MCF 10A (cell line): ENCODE results near the gene FAM20B. TPM values are rescaled to one million over a fixed set of nuclear protein-coding genes. Genes with fewer than 3 reads are reported as not detected.

Experiments used
- BruUV-seq: library from RNA; stranded (reverse); fragments of 400-500 nt; replicated peaks from 2 replicates; lab custom pipeline; 2021; lab: Mats Ljungman, UMichigan
- CTCF ChIA-PET: fragments of 300-600 bp; sonication (Branson Sonifier 250); formaldehyde crosslinking; extraction: SDS; loops from one replicate; lab custom pipeline; 2021; ENCODE audit warnings: antibody characterized with exemption, inconsistent platforms; lab: Yijun Ruan, JAX
- POLR2A ChIA-PET: fragments of 300-600, 350-650 bp; sonication (Branson Sonifier 250); formaldehyde crosslinking; extraction: SDS; loops from one replicate; lab custom pipeline; 2020; ENCODE audit warnings: antibody characterized with exemption, inconsistent platforms; lab: Yijun Ruan, JAX
- DNase-seq: peaks from one replicate; pipeline ENCODE4 v3.0.0-alpha.2; 2018; ENCODE audit not compliant: unreplicated experiment
- H3K27ac Mint-ChIP-seq: one replicate; pipeline ENCODE4 v1.8.0; 2022; ENCODE audit warnings: mild to moderate bottlenecking, low read depth, mixed read lengths; ENCODE audit not compliant: unreplicated experiment
- H3K27me3 Mint-ChIP-seq: one replicate; pipeline ENCODE4 v1.8.0; 2022; ENCODE audit warnings: mixed read lengths; ENCODE audit not compliant: insufficient read depth, unreplicated experiment
- H3K36me3 Mint-ChIP-seq: one replicate; pipeline ENCODE4 v1.8.0; 2022; ENCODE audit warnings: mild to moderate bottlenecking, moderate library complexity, mixed read lengths; ENCODE audit not compliant: insufficient read depth, unreplicated experiment
- H3K4me1 Mint-ChIP-seq: one replicate; pipeline ENCODE4 v1.8.0; 2022; ENCODE audit warnings: mixed read lengths; ENCODE audit not compliant: insufficient read depth, unreplicated experiment
- H3K4me3 Mint-ChIP-seq: one replicate; pipeline ENCODE4 v1.8.0; 2022; ENCODE audit warnings: mild to moderate bottlenecking, moderate library complexity, mixed read lengths; ENCODE audit not compliant: unreplicated experiment
- H3K9me3 Mint-ChIP-seq: one replicate; pipeline ENCODE4 v1.8.0; 2022; ENCODE audit warnings: mixed read lengths; ENCODE audit not compliant: unreplicated experiment
- CTCF ChIP-seq: fragments of 200-600 bp; IDR thresholded peaks from one replicate; pipeline ENCODE4 v1.8.0; 2022; ENCODE audit warnings: antibody characterized with exemption, mild to moderate bottlenecking; ENCODE audit not compliant: unreplicated experiment
- intact Hi-C: fragments of 100-400 bp; cut with micrococcal nuclease; formaldehyde crosslinking; loops from 2 replicates; pipeline ENCODE4 v1.14.1; 2022
- total RNA-seq: library from RNA; stranded (reverse); gene quantifications from 2 replicates; pipeline ENCODE4 v1.2.3, GENCODE V29; 2022

FAM20B gene
- total RNA-seq, 1 experiment from 2014 or later: 45.0 TPM

DNA sequence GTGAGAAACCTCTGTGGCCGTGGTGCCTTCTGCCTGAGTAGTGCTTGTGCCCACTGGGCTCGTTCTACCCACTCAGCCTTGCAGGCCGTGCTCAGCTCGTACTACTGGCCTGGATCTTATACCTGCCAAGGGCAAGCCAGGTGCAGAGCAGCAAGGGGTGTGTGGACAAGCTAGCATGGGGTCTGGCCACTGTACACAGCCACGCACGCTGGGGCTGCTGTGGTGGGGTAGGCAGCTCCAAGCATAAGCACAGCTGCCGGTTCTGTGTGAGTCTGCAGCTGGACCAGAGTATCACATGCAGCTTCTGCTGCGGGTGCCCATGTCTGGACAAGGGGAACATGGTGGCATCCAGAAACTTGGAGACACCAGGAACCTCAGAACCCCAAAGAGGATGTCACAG is 16.4 kb downstream of the FAM20B start:
- no peak for DNase-seq
- Mint-ChIP-seq H3K9me3 (no peaks in the 10 kb centered on the region), H3K27ac (no peak overlapping the region), H3K4me1 (peaks cover 19% of the 10 kb centered on the region), H3K27me3 (no peaks in the 10 kb centered on the region), H3K36me3 (peaks cover 16% of the 10 kb centered on the region), H3K4me3 (no peak overlapping the region)
- POLR2A ChIA-PET: no interaction called here
- CTCF ChIA-PET: interaction anchor here (0.5 to 2.0 kb wide), 11 partner anchors 9 to 509 kb away, joined by 3 to 9 read pairs (median 4); partner anchors contain the start of gene TOR3A
- intact Hi-C loops: no loop called here
- BruUV-seq: no TSS peak
- TF ChIP-seq CTCF: no peak

DNA sequence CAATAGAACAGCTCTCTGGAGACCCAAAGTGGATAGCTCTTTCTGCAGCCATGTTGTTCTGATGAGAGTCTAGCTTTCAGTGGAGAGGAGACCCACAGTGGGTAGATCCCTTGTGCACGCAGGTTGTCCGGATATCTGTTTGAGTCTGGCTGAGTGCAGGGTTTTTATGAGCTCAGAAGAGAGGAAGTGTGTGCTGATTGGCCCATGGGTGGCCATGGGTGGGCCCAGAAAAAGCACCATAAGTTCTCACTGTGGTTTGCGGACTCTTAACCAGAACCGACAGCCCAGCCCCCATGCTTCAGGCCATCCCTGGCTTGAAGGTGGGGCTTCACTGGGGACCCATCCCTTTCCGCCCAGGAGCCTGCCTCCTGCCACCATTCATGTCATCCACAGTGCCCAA is 17.0 kb downstream of the FAM20B start:
- Mint-ChIP-seq H3K9me3 (no peaks in the 10 kb centered on the region), H3K4me3 (no peak overlapping the region), H3K27ac (no peak overlapping the region), H3K36me3 (peaks cover 12% of the 10 kb centered on the region), H3K4me1 (peaks cover 22% of the 10 kb centered on the region), H3K27me3 (no peaks in the 10 kb centered on the region)
- TF ChIP-seq CTCF: no peak
- POLR2A ChIA-PET: interaction anchor here (0.7 to 0.9 kb wide), 2 partner anchors 13 to 804 kb away, joined by 3 to 4 read pairs; no protein-coding TSS in a partner anchor
- intact Hi-C loops: no loop called here
- DNase-seq: no peak
- CTCF ChIA-PET: interaction anchor here (0.6 to 2.0 kb wide), 13 partner anchors 9 to 1538 kb away, joined by 3 to 9 read pairs (median 3); partner anchors contain the start of gene TOR3A
- no TSS peak for BruUV-seq

GRCh38 chr1:179043266-179043665 is 17.6 kb downstream of the FAM20B start:
- ChIA-PET CTCF (interaction anchor here (0.6 to 1.9 kb wide), 8 partner anchors 8 to 1935 kb away, joined by 3 to 9 read pairs (median 3); no protein-coding TSS in a partner anchor), POLR2A (interaction anchor here (0.7 to 1.1 kb wide), 5 partner anchors 14 to 803 kb away, joined by 3 to 4 read pairs (median 3); no protein-coding TSS in a partner anchor)
- Mint-ChIP-seq H3K36me3 (peaks cover 10% of the 10 kb centered on the region), H3K4me3 (no peak overlapping the region), H3K9me3 (no peaks in the 10 kb centered on the region), H3K27ac (no peak overlapping the region), H3K27me3 (no peaks in the 10 kb centered on the region), H3K4me1 (peaks cover 22% of the 10 kb centered on the region)
- no peak for DNase-seq
- BruUV-seq: no TSS peak
- no peak for TF ChIP-seq CTCF
- intact Hi-C loops: no loop called here

GRCh38 chr1:179043907-179044306 is 18.2 kb downstream of the FAM20B start:
- H3K4me3 Mint-ChIP-seq: no peak overlapping the region
- ChIA-PET POLR2A (interaction anchor here (0.7 to 1.1 kb wide), 4 partner anchors 13 to 40 kb away, joined by 3 to 4 read pairs (median 3); no protein-coding TSS in a partner anchor), CTCF (interaction anchor here (0.6 kb wide), 1 partner anchor 282 kb away, joined by 3 read pairs; no protein-coding TSS in a partner anchor)
- TF ChIP-seq CTCF: no peak
- BruUV-seq: TSS peak; percentile 29
- H3K9me3 Mint-ChIP-seq: no peaks in the 10 kb centered on the region
- peaks cover 10% of the 10 kb centered on the region for H3K36me3 Mint-ChIP-seq
- H3K27me3 Mint-ChIP-seq: no peaks in the 10 kb centered on the region
- DNase-seq: no peak
- intact Hi-C loops: no loop called here
- peaks cover 16% of the 10 kb centered on the region for H3K4me1 Mint-ChIP-seq
- no peak overlapping the region for H3K27ac Mint-ChIP-seq
